NCI-H69 (cell line): ENCODE results near the gene UBTF.

Source experiments
- DNase-seq: peaks from one replicate; lab custom pipeline; 2025; lab: John Stamatoyannopoulos, UW

Gene UBTF

GRCh38 chr17:44219616-44220212 is at the start of gene UBTF:
Gene UBTF (minus strand): TSS chr17:44219675. CDS start chr17:44218229, 1,446 bp downstream.
- DNase-seq = peak; percentile 97

GRCh38 chr17:44268709-44269534 is 49.4 kb upstream of the UBTF start:
- DNase-seq = no peak

- DNase-seq = no peak
These were observed 48.5 kb upstream of the UBTF start, which contains the start of gene SLC4A1 for GRCh38 chr17:44267818-44268490. Gene SLC4A1 (minus strand): TSS chr17:44268135. CDS start chr17:44262866, 5,269 bp downstream.

GRCh38 chr17:44267165-44267455 is 47.6 kb upstream of the UBTF start:
- DNase-seq = no peak

GRCh38 chr17:44266402-44267164 is 47.1 kb upstream of the UBTF start:
- DNase-seq = no peak

- DNase-seq = no peak
These were observed 43.9 kb upstream of the UBTF start for GRCh38 chr17:44263345-44263902.

- DNase-seq = no peak
These were observed 43.3 kb upstream of the UBTF start for GRCh38 chr17:44262654-44263225.

GRCh38 chr17:44260296-44260695 is 40.8 kb upstream of the UBTF start:
- DNase-seq = no peak

GRCh38 chr17:44258811-44259351 is 39.4 kb upstream of the UBTF start:
- DNase-seq = no peak

GRCh38 chr17:44257815-44258760 is 38.6 kb upstream of the UBTF start:
- DNase-seq = no peak

GRCh38 chr17:44256671-44257070 is 37.2 kb upstream of the UBTF start:
- no peak for DNase-seq

- DNase-seq = no peak
These were observed 36.4 kb upstream of the UBTF start for GRCh38 chr17:44255915-44256314.

GRCh38 chr17:44254361-44255095 is 35.1 kb upstream of the UBTF start:
- DNase-seq = no peak

GRCh38 chr17:44253006-44253405 is 33.5 kb upstream of the UBTF start:
- DNase-seq = no peak

GRCh38 chr17:44251062-44251461 is 31.6 kb upstream of the UBTF start:
- no peak for DNase-seq

GRCh38 chr17:44249501-44250246 is 30.2 kb upstream of the UBTF start:
- no peak for DNase-seq

GRCh38 chr17:44247876-44248736 is 28.6 kb upstream of the UBTF start:
- DNase-seq = no peak

GRCh38 chr17:44247440-44247841 is 28.0 kb upstream of the UBTF start:
- DNase-seq = no peak
